NCI-H526 treated with DMSO at 0.1 percent for 48 hours (cell line): Measurements from ENCODE around the gene SCEL.
"Not testable (repeated sequence)": the region's sequence is repeated elsewhere in the genome, so short reads cannot be mapped to it uniquely, and the experiment has no call there.

Source experiments
- DNase-seq: peaks from one replicate; lab custom pipeline; 2025; lab: John Stamatoyannopoulos, UW

SCEL gene

GRCh38 chr13:77555246-77555645 is 19.7 kb downstream of the SCEL start:
- DNase-seq = no peak

GRCh38 chr13:77558016-77558415 is 22.5 kb downstream of the SCEL start:
- no peak for DNase-seq

DNA sequence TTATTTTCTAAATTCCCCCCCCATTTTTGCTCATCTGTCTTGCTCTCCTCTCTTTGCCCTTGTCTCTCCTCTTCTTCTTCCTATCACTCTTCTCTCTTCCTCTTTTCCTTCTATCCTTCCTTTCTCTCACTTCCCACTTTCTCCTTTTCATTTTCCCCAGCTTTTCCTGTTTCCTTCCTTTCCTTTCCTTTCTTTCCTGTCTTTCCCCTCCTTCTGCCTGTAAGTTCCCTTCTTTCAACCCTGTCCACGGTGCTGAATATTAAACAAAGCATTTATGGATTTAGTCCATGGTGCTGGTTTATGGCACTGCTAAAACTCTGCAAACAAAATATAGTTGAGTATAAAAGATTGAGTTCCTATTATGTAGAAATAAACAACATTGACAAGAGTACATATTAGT is 27.6 kb downstream of the SCEL start:
- no peak for DNase-seq

GRCh38 chr13:77565635-77566034 is 30.1 kb downstream of the SCEL start:
- DNase-seq = peak; percentile 50

DNA sequence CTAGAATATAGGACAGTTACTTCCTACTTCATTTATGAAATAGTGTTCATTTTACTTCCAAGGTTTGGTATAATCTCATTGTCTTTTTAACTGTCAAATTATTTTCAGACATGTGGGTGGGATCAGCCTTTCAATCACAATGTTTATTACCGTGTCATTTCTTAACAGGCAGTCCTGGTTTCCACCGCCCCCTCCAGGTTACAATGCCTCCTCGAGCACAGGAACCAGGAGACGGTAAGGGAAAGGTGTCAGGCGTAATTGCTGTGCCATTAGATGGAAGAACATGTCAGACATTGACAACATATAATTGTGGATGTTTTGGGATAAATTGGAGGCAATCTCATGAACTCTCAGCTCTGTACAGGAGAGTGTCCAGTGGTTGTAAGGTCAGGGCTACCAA is 36.5 kb downstream of the SCEL start:
- no peak for DNase-seq

GRCh38 chr13:77574096-77574495 is 38.6 kb downstream of the SCEL start:
- no peak for DNase-seq

DNA sequence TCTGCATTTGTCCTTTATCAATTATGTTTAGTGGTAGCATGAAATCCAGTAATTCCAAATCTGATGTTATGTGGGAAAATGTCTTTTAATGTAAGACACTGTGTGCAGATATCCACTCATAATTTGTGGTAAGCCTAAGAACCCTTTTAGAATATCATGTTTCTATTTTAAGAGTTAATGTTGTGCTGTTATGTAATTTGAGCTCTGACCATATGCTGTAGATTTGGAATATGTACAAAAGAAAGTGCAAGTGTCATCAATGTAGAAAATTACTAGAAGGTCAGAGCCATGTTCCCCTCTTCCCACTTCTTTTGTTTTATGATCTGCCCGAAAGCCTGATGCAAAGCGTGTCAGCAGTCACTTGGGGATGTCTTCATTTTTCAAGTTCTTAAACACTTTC is 44.5 kb downstream of the SCEL start:
- DNase-seq = no peak

DNA sequence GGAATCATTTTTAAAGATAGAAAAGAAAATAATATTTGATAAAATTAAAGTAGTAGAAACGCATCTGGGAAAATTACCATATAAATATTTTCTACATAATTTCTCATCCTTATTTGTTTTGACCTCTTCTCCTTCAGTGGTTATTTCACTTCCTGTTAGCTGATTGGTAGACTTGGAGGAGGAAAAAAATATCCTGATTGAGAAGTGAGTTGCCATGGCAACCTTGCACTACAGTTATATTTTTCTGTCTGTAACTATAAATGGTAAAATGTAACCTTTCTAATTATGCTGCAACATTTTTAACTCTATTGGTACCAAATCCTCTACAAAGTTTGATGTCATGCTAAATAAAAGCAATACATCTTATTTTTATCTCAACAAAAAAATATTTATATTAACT is 45.2 kb downstream of the SCEL start:
- no peak for DNase-seq

DNA sequence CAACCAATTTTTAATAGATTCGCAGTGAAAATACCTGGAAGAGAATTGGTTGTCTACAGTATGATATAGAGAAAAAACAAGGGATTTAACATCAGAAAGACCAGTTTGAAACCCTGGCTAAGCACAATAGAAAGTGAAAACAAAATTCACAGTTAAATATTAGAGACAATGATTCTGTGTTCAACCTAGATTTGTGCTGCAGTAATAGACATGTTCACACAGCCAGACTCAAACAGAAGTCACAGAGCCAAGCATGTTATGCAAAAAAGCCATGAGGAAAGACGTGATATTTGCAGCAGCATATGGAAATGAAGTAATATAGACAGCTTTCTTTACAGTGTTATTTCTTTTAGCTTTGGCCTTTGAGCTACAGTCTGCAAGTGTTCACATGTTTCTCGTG is 48.1 kb downstream of the SCEL start:
- peak; percentile 52 for DNase-seq

GRCh38 chr13:77584106-77584505 is 48.6 kb downstream of the SCEL start:
- DNase-seq = no peak

DNA sequence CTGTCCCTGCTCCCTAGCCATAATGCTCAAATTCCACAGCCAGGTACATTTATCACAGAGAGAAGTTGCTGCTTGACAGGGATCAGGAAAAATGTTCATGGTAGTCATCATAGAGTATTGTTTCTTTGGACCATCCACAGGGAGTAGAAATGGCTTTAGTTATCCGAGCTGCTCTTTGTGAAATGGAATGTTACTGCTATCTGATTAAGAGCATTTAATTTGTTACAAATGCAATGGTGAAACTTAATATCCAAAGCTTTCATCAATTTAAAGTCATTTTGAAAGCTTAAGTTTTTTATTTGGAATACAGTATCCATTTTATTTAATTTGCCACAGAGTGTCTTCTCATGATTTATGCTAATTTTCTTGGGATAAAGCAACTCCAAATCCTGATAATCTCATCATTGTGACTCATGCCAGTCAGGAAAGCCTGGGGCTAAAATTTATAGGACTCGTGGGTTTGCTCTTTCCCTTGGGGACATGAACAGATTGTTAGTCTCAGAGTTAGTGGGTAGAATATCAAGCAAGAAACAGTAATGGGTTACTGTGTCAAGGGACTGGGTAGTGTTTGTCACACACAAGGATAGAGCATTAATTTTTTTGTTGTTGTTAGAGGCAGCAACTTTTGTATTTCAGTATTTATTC is 59.8 kb downstream of the SCEL start:
- DNase-seq = no peak

- no peak for DNase-seq
Measured at GRCh38 chr13:77596777-77597176, 61.3 kb downstream of the SCEL start.

- no peak for DNase-seq
Measured at GRCh38 chr13:77599351-77599750, 63.8 kb downstream of the SCEL start.

GRCh38 chr13:77600701-77601100 is 65.2 kb downstream of the SCEL start:
- no peak for DNase-seq

GRCh38 chr13:77611068-77611467 is 75.6 kb downstream of the SCEL start:
- no peak for DNase-seq

DNA sequence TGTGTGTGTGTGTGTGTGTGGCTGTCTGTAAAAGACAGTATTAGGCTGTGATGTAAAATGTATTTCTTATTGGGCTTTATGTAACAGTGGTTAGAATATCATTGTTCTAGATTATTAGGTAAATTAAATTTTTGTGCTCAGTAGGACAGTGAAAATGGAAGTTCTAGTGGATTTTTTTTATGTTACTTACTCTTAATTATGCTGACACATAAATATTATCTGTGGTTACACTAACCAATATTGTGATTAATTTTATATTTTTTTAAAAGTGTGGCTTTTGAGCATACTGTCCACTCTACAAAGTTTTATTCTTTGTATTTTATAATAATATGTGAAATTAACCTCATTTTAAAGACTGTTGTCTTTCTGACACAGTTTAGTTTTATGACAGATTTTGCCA is 80.5 kb downstream of the SCEL start:
- DNase-seq = no peak

- DNase-seq = no peak
Measured at GRCh38 chr13:77619655-77620054, 84.1 kb downstream of the SCEL start.

GRCh38 chr13:77620138-77620537 is 84.6 kb downstream of the SCEL start:
- no peak for DNase-seq

DNA sequence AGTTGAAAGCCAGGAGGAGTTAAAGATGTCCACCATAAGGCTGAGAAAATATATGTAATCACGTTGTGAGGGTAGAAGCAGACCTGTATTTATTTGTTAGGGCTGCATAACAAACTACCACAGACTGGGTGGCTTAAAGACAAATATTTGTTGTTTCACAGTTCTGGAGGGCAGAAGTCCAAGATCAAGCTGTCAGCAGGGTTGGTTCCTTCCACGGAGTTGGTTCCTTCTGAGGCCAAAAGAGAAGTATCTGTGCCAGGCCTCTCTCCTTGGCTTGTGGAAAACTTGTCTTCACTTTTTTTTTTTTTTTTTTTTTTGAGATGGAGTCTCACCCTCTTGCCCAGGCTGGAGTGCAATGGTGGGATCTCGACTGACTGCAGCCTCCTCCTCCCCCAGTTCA is 88.3 kb downstream of the SCEL start:
- no peak for DNase-seq

- DNase-seq = no peak
Measured at GRCh38 chr13:77628170-77628569, 92.7 kb downstream of the SCEL start.

GRCh38 chr13:77637588-77637987 is 102.1 kb downstream of the SCEL start:
- no peak for DNase-seq

DNA sequence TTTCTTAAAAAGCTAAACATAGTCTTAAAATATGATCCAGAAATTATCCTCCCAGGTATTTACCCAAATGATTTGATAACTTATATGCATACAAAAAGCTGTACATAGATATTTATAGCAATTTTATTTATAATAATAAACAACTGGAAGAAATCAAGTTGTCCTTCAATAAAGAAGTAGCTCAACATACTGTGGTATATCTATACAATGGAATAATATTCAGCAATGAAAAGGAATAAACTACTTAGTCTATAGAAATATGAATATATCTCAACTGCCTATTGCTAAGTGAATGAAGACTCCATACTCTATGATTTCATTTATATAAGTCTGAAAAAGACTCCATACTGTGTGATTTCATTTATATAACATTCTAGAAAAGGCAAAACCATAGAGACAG is 114.9 kb downstream of the SCEL start:
- DNase-seq = no peak

DNA sequence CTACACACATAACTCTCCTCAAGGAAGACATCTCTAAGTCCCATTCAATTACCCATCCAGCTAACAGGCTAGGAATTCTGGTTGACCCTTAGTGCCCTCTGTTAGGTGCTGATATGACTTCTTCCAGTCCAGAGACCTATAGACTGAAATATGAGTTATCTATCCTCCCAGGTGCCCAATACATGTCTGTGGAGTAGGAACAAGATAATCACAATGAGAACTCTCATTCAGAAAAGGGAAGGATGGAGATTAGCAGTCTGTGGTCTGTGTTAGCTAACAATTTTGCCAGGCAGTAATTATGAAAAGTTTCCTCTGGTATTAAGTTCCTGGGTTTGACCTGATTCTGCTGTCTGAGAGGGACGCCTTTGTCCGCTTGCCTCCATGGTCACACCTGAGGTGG is 117.8 kb downstream of the SCEL start:
- DNase-seq = no peak

- DNase-seq = not testable (repeated sequence)
Measured at GRCh38 chr13:77660016-77660415, 124.5 kb downstream of the SCEL start.

DNA sequence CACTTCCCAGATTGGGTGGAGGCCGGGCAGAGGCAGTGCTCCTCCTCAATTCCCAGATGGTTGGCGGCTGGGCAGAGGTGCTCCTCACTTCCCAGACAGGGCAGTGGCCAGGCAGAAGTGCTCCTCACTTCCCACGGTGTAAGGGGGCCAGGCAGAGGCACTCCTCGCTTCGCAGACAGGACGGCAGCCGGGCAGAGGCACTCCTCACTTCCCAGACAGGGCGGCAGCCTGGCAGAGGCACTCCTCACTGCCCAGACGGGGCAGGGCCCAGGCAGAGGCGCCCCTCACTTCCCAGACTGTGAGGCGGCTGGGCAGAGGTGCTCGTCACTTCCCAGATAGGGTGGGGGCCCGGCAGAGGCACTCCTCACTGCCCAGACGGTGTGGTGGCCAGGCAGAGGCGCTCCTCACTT is 125.3 kb downstream of the SCEL start:
- no peak for DNase-seq
